Measurements from ENCODE around the gene PTK6. TPM values are rescaled to one million over a fixed set of nuclear protein-coding genes. Genes with fewer than 3 reads are reported as not detected.
A peak's percentile ranks its signal among the peaks of the same experiment; 100 is the strongest.

The PTK6 gene
- total and polyA plus RNA-seq, 2 donors (not counting 1 experiment from before 2014, with no cell fraction given), result 0.86 to 2.3 TPM

- Mint-ChIP-seq H3K9me3 (ENCODE audit: insufficient read depth) (no peaks in the 10 kb centered on the region), H3K4me1 (peaks cover 50% of the 10 kb centered on the region), H3K4me3 (peak overlapping the region; percentile 86), H3K27me3 (no peaks in the 10 kb centered on the region), H3K27ac (peak overlapping the region; percentile 89)
- peak overlapping the region; percentile 92 for H3K4me2 ChIP-seq (replicated peaks; ENCODE audit: low read depth, low read length, poor library complexity, severe bottlenecking)
- H4K20me1 ChIP-seq (ENCODE audit: control insufficient read depth, insufficient read depth, low read length, poor library complexity, severe bottlenecking), result peaks cover 7% of the 10 kb centered on the region
- H3K9ac ChIP-seq (ENCODE audit: low read length), result peak overlapping the region; percentile 77
- peaks cover 36 to 50% of the 10 kb centered on the region in 2 donors for H3K4me1 ChIP-seq (ENCODE audit: control insufficient read depth in 2 of 2, insufficient read depth in 2 of 2, low read length in 2 of 2)
- peaks cover 0 to 5% (median under 1%) of the 10 kb centered on the region in 4 experiments for H3K27me3 ChIP-seq (replicated peaks in 1 of 4; ENCODE audit: control extremely low read depth in 1 of 4, control insufficient read depth in 3 of 4, insufficient read depth in 4 of 4, low read length in 3 of 4)
- peak overlapping the region; percentile 7 to 89 (median 75) for H3K4me3 ChIP-seq (ENCODE audit: control extremely low read depth in 1 of 5, extremely low read depth in 1 of 5, insufficient read depth in 1 of 5, low read depth in 2 of 5, low read length in 4 of 5)
- CTCF ChIA-PET, result interaction anchor here (1.0 to 2.4 kb wide), 5 partner anchors 11 to 57 kb away, joined by 3 to 12 read pairs (median 7); partner anchors contain the start of gene PTK6
- intact Hi-C loops (cut with micrococcal nuclease), result loop anchor here (1.0 to 2.0 kb wide), 4 partner anchors 11 to 89 kb away; partner anchors contain the start of gene PPDPF
- H3K9me3 ChIP-seq (ENCODE audit: control extremely low read depth in 1 of 3, control insufficient read depth in 2 of 3, insufficient read depth in 1 of 3, low read length in 2 of 3), result peaks cover 0 to 11% (median 0%) of the 10 kb centered on the region in 3 donors
- peak; percentile 96 for DNase-seq
- POLR2A ChIA-PET, result interaction anchor here (0.6 to 2.3 kb wide), 14 partner anchors 10 to 594 kb away, joined by 3 to 9 read pairs (median 6); partner anchors contain the start of genes GMEB2, HELZ2, PPDPF and PTK6
- peak overlapping the region; percentile 79 to 88 for H3K27ac ChIP-seq (ENCODE audit: low read length in 2 of 2)
- H3K36me3 ChIP-seq (replicated peaks in 1 of 2; ENCODE audit: control extremely low read depth in 1 of 2, control insufficient read depth in 1 of 2, extremely low read depth in 1 of 2, insufficient read depth in 2 of 2, low read length in 1 of 2), result no peaks in the 10 kb centered on the region
- H2AFZ ChIP-seq (ENCODE audit: insufficient read depth, low read depth, low read length, poor library complexity, severe bottlenecking), result peak overlapping the region; percentile 31
- no peaks in the 10 kb centered on the region for H3K79me2 ChIP-seq (ENCODE audit: control insufficient read depth, insufficient read depth, low read length)
- ATAC-seq (ENCODE audit: low read depth), result peak; percentile 75
- WGBS (ENCODE audit: insufficient coverage), result 0% methylated on average over 30 of the region's 37 CpGs
- TF ChIP-seq, protein P1, sequence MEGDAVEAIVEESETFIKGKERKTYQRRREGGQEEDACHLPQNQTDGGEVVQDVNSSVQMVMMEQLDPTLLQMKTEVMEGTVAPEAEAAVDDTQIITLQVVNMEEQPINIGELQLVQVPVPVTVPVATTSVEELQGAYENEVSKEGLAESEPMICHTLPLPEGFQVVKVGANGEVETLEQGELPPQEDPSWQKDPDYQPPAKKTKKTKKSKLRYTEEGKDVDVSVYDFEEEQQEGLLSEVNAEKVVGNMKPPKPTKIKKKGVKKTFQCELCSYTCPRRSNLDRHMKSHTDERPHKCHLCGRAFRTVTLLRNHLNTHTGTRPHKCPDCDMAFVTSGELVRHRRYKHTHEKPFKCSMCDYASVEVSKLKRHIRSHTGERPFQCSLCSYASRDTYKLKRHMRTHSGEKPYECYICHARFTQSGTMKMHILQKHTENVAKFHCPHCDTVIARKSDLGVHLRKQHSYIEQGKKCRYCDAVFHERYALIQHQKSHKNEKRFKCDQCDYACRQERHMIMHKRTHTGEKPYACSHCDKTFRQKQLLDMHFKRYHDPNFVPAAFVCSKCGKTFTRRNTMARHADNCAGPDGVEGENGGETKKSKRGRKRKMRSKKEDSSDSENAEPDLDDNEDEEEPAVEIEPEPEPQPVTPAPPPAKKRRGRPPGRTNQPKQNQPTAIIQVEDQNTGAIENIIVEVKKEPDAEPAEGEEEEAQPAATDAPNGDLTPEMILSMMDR (IDR thresholded peaks at IDR 0.05), result no peak
- TF ChIP-seq EZH2 (IDR thresholded peaks at IDR 0.05; ENCODE audit: borderline replicate concordance, insufficient read depth, low read depth, low read length, poor library complexity, severe bottlenecking), result no peak
Observed at GRCh38 chr20:63553251-63553932, 16.2 kb upstream of the PTK6 start.
